NCI-H2107 treated with DMSO at 0.1 percent for 48 hours (cell line): Measurements from ENCODE around the gene ORM2.

Source experiments
- DNase-seq: peaks from one replicate; lab custom pipeline; 2025; ENCODE audit not compliant: unreplicated experiment; lab: John Stamatoyannopoulos, UW

Gene ORM2

DNA sequence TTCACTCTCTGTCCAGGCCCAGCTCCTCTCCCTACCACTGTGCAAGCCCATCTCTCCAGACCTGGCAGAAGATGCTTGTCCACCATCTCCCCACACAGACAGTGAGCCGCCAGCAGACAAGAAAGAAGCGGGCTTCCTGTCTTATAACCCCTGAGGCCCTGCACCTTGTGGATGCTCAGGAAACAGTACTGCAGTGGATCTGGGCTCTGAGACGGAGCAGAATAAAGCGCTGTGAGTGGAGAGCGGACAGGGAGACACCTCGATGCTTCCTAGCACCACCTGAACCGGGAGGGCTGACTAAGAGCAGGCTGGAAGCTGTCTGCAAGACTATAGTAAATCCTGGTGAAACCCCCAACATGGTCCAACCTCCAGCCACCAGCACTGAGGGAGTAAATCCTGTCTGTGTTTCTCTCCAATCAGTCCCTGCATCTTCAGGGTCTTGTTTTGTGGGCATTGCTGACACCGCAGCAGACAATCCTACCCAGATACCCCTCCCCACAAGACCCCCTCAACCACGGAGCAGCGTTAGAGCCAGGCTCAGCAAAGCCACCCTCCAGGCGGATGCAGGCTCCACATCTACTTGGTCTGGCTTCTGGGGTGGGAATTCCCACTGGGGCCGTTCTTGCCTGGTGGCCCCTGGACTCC lies 18.7 kb downstream of the ORM2 start:
- no peak for DNase-seq

DNA sequence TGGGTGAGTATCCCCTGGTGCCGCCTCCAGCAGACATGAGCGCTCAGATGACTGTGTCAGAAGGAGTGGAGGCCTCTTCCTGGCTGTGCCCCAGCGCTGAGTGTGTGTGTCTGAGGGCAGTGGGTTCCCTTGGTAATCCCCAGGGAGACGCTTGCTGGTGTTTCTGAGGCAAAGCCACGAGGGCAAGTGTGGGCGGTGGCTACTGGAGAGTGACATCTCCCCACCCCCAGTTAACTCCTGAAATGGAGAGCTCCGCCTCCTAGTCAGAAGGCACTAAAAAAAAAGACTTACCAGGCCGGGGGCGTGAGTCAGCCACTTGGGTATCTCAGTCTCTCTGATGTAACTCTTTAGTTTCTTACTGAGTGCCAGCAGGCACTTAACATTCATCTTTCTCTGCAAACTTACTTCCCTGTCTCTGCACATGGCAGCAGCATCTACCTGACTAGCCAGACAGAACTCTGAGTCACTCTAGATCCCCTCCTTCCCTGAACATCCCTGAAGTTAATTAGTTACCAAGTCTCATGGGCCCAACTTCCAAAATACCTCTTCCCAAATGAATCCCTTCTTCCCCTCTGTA lies 19.3 kb downstream of the ORM2 start:
- peak; percentile 32 for DNase-seq

DNA sequence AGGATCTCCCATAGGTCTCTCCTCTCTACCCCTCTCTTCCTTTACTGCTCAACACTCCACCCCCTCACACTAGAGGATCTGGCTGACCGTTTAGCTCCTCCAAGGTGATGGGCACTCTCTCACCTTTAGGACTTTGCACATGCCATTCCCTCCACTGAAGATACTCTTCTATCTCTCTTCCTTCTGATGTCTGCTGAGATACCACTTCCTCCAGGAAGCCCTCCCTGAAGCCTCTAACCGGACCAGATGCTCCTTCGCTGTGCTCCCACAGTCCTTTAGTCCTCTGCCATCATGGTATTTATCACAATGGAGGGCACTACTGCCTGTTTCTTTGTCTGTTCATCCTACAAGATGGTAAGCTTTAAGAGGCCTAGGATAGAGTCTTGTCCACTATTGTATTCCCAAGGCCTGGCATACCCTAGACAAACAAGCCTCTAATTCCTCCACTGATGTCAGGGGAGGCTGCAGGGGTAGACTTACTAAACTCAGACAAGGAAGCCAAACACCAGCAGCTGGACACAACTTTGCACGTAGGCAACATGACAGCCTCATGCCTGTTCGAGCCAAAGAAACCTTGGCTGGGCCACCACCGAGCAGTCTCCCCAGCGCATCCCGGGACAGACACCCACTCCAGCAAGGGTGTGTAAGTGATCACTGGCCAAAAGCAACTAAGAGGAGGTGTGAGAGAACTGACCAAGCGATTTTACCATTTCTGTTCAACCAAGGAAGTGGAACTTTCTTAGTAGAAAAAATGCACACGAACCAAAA lies 20.2 kb downstream of the ORM2 start:
- no peak for DNase-seq

DNA sequence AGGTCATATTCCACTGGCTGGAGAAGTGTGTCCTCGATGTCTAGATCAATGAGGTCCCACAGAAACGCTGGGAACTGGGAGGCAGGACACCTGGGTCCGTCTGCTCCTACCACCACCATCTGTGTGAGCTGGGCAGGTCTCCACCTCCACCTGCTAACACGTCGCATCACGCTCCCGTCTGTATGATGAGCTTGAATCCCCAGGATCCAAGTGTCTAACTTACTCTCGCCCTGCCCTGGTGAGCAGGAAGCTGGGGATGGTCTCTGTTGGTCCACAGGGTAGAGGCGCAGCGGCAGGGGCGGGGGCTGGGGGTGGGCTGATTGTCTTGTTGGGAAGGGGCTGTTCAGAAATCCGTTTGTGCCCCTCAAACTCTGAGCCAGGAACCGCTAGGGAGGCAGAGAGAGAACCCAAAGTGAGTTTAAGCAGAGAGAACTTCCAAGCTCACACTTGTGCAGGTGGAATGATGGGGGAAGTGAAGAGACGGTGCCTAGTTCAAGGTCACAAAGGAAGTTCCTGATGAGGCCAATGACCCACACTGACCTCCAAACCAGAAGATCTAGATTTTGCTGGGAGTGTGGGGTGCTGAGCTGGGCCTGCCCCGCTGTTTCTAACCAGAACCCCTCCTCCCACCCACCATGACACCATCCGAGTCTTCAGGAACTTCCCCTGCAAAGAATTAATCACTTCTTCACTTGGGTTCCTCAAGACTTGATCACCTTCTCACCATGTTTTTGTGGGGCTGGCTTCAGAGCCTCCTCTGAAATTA lies 21.1 kb downstream of the ORM2 start:
- DNase-seq, result no peak

DNA sequence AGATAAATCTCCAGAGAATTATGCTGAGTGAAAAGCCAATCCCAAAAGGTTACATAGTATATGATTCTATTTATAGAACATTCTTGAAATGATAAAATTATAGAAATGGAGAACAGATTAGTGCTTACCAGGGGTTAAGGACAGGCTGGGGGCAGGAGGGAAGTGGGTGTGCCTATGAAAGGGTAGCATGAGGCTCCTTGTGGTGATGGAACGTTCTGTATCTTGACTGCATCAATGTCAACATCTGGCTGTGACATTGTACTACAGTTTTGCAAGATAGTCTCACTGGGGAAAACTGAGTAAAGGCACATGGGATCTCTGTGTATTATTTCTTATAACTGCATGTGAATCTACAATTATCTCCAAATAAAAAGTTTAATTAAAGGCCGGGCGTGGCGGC lies 22.3 kb downstream of the ORM2 start:
- DNase-seq, result no peak

DNA sequence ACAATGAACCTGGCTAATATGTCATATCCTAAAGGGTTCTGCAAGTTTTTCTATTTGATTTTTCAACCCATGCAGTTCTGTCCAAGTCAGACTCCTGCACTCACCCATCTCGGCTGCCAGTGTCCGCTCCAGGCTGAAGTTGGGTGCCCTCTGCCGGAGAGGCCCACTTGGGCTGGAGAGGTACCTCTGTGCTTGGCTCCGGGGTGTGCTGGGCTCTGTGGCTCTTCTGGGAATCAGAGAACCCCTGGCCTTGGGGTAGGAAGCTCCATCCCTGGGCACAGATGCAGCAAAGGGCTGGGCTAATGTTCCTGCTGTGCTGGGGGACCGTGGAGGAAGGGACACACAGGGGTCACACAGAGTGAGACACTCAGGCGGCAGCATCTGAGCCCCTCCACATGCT lies 26.2 kb downstream of the ORM2 start:
- DNase-seq, result no peak

DNA sequence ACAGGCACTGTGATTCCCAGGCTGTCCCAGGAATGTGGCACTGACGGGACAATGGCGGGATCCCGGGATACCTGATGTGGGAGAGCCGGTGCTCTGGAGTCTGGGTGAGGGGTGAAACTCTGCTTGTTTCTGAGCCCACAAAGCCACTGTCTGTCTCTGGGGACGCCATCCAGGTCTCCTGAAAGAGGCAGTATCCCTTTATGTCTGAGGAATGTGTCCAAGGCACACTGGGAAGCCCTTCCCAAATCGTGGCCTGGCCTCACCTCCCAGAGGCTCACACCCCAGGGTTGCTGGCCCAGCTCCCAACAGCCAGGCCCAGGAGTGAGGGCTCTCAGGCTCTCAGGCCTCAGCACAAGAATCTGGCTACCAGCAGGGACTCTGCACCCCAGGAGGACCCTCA lies 27.1 kb downstream of the ORM2 start:
- DNase-seq, result no peak

DNA sequence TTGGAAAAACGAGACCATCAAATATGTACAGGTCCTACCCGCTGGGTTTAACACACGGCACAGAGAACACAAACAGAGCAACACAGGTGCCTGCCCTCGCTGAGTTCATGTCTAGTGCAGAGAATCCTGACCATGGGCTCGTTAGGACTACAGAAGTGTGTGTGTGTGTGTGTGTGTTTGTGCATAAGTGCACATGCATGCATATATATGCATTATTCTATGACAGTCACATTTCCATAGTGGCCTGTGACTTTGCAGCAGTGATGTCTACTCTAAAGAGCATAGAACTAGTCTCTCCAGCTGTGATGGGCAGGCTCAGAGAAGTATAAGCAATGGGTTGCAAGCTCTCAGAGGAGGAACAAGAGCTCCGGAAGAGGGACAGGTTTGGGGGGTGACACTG lies 27.7 kb downstream of the ORM2 start:
- no peak for DNase-seq

DNA sequence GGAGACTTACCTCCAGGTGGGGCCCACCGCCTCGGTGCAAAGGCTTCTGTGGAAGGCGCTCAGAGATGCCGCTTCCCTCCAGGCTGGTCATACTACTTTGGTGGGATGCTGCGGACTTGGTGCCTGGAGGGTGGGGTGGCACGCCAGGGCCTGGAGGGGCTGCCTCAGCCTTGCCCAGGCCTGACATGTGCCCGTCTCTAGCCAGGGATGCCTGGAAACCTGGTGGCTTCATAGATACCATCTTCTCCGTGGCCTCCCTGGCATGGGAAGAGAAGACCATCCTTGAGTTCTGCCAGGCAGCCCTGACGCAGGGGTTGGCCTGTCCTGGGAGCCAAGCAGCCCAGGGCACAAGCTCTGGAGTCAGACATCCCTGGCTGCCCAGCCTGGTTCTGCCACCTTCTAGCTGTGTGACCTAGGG lies 28.3 kb downstream of the ORM2 start:
- no peak for DNase-seq

DNA sequence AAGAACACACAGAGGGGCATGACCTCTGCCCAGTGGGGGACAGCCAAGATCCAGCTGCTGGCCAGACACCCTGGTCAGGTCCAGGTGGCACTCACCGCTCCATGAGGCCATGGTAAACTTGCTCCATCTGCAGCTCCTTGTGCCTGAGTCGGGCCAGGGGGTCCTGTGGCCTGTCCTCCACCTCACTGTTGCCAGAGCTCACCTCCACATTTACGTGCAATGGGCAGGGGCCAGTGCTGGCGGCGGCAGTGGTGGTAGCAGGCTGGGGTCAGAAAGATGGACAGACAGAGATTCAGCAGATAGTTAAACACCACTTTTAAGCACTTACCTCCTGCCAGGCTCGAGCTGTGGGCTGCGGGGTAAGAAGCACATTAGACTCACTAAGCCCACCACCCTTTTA lies 30.1 kb downstream of the ORM2 start:
- DNase-seq, result no peak

DNA sequence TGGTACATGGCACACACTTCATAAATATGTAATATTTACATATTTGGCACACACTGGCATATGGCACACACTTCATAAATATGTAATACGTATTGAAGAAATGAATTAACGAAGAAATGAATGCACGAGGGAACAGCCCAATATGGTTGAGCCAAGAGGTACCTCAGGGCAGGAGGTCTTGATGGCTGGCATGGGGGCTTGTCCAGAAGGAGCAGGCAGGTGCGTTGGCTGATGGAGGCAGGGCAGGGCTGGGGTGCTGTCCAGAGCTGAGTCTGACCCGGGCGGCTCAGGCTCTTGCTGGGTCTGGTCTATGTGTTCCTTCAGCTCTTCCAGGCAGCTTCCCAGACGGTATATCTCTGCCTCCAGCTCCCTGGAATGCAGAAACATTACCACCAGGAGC lies 31.9 kb downstream of the ORM2 start:
- no peak for DNase-seq

DNA sequence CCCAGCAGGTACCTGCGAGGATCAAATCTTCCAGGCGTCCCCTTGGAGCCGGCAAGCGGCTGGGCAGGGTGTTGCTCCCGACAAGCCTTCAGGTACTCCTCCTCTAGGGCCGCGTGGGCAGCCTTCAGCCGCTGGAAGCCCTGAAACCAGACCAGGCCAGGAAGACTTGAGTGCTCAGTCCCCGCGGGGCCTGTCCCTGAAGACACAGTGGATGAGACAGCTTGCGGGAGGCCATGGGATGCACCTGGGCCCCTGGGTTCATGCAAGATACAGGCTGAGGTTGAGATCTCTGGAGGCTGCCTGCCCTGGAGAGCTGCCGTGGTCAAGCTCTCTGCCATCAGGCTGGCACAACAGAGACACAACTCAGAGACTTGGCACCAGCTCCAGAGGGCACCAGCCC lies 32.7 kb downstream of the ORM2 start:
- DNase-seq, result no peak

DNA sequence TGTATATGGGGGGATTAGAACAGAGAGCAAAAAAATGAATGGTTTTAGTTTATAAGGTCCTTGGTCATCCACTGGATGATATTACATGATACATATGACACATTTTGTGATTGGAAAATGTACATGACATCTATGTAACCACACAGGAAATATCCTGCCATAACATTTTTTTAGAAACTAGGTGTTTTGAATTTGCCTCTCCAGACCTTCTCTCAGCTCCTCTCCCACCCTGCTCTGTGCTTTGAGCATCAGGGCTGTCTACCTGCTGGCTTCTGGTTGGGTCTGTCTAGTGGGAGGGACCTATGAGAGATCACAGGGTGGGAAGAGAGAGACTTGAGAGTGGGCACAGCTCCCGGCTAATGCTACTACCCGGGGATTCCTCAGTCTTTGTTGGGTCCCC lies 33.8 kb downstream of the ORM2 start:
- no peak for DNase-seq

DNA sequence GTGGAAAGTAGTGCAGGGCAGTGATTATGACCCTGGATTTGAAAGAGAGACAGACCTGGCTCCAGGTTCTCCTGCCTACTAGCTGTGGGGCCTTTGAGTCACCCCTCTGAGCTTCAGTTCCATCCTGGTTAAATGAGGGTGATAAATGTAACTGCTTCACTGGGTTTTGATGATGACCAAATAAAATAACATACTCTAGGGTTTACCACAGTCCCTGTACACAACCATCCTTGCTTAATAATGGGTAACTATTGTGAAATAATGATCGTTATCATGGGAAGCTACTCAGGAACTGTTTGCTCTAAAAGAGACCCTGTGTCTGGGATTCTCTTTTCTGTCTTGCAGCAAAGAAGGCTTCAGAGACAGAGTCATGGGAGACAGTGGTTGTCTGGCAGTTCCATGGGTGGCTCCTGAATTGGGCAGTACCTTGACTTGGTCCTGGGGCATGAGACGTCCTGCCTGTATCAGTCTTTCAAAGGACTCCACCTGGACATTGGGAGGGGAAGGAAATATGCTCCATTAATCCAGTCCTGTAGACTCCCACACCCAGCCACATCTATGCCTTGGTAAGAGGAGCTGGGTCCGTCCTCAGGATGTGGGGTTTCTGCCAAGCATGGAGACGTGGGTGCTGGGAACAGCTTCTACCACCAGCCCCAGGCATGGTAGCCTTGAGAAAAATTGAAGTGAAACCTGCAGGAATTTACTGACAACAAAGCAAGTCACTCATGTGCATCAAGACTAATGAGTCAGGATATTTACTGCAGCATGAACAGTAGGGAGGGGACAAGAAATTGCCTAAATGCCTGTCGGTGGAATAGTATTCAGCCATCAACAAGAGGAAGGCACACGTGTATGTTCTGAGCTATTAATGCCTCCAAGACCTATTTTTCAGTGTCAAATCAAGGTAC lies 34.7 kb downstream of the ORM2 start:
- no peak for DNase-seq

DNA sequence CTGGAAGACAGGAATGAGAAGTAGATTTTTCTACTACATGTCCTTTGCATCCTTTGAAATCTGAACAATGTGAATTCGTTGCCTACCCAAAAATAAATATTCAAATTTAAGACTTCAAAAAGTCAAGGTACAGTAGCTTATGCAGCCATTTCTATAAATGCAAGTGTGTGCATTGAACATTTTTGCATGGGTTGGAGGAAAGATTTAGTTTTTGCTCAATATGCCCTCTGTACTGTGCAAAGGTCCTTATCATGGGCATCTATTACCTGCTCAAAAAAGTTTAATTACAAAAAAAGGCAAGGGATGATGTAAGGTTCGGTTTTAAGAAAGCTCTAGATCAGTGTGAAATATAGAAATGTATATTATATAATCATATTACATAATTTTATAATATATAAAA lies 35.5 kb downstream of the ORM2 start:
- no peak for DNase-seq

DNA sequence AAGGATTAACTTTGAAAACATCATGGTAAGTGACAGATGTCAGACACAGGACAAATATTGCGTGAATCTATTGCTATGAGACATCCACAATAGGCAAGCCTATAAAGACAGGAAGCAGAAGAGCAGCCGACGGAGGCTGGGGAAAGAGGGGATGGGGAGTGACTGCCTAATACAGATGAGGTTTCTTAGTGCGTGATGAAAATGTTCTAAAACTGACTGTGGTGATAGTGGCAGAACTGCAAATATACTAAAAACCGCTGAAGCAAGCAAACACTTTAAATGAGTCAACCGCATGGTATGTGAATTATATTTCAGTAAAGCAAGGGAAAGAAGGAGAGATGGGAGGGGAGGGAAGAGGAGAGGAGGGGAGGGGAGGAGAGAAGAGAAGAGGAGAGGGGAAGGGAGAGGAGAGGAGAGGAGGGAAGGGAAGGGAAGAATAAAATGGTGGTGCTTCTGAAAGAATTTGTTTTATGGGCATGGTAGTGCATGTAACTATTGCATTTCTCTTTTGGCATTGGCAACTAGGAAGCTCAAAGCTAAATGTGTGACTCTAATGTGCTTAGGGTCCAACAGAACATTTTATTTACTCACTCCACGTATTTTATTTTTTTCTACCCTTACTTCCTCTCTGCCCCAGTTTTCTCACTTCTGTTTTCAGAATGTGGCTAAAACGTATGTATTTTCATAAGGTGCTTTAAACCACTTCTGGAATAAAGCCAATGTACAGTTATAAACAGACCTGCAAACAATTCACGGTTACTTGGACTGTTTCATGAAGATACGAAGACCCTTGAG lies 36.9 kb downstream of the ORM2 start:
- DNase-seq, result no peak

DNA sequence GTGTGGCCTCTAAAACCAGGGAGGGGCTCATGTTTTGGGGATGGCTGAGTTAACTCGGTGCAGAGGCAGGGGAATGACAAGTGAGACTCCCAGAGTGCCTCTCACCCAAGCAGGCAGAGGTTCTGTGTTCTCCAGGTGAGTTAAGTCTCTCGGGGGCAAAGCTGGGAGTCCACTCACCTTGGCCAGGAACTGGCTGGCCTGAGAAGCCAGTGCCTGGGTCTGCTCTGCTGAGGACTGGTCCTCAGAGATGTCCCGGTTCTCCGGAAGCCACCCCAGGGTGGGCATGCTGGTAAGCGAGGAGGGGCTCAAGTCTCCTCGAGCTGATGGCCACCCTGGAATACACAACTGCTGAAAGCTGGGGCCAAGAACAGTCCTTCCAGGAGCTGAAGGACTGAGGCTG lies 37.7 kb downstream of the ORM2 start:
- DNase-seq, result no peak

DNA sequence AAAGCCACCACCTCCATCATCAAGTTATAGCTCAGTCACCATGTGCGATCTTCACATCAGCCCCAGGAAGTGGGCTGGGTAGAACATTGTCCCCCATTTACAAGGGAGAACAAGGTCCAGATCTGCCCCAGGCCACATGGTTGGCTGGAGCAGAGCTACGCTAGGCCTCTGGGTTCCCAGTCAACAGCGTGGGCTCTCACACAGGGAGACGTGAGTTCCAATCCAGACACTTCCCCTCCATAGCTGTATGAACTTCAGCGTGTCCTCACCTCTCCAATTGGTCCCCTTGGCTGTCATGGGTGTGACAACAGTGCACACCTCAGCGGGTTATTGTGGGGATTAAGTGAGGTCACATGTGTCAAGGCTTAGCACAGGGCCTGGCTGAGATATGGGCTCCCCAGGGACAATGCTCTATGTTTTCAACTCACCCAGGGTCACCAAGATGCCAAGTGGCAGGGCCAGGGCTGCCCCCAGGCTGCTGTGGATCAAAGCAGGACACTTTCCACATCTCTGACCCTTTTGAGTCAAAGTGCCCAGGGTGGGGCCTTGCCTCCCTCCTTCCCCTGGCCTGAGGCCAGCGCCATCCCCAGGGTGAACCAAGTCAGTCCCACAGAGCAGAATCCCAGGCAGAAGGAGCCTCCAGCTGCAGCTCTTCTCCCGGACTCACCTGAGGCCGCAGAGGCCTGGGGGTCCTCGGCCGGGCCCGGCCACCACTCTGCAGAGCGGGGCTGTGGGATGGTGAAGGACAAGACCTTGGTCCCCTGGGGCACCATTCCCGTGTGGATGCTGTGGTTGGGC lies 38.3 kb downstream of the ORM2 start:
- no peak for DNase-seq
